ACC112 (cell line): ENCODE data around the gene B4GALNT4.
"Not testable (repeated sequence)": the region's sequence is repeated elsewhere in the genome, so short reads cannot be mapped to it uniquely, and the experiment has no call there.

ENCODE experiments used
- H2AFZ ChIP-seq: fragments of 200-600 bp; sonication (generic); one replicate; pipeline ENCODE4 v1.6.0; 2017; ENCODE audit warnings: antibody characterized with exemption, low read length; ENCODE audit not compliant: unreplicated experiment
- H3K27ac ChIP-seq: fragments of 200-600 bp; sonication (generic); 2 replicates; pipeline ENCODE4 v1.5.1; 2014; ENCODE audit warnings: low read depth, mild to moderate bottlenecking, antibody characterized with exemption, low read length, moderate library complexity
- H3K27me3 ChIP-seq: fragments of 200-600 bp; sonication (generic); 2 replicates; pipeline ENCODE4 v1.6.1; 2014; ENCODE audit warnings: mild to moderate bottlenecking, antibody characterized with exemption, low read length, moderate library complexity, mixed read lengths; ENCODE audit not compliant: insufficient read depth
- H3K36me3 ChIP-seq: fragments of 200-600 bp; sonication (generic); 2 replicates; pipeline ENCODE4 v1.6.1; 2016; ENCODE audit warnings: mild to moderate bottlenecking, antibody characterized with exemption, low read length, moderate library complexity, mixed read lengths; ENCODE audit not compliant: insufficient read depth
- H3K4me1 ChIP-seq: fragments of 200-600 bp; sonication (generic); one replicate; pipeline ENCODE4 v1.6.1; 2016; ENCODE audit warnings: low read length, mixed read lengths; ENCODE audit not compliant: insufficient read depth, unreplicated experiment, control insufficient read depth
- H3K4me3 ChIP-seq: fragments of 200-600 bp; sonication (generic); 2 replicates; pipeline ENCODE4 v1.5.1; 2014; ENCODE audit warnings: mild to moderate bottlenecking, low read depth, low read length
- H3K79me2 ChIP-seq: fragments of 200-600 bp; sonication (generic); one replicate; pipeline ENCODE4 v1.6.0; 2016; ENCODE audit warnings: low read length; ENCODE audit not compliant: control insufficient read depth, unreplicated experiment, insufficient read depth

Gene B4GALNT4

GRCh38 chr11:424232-424631 lies 54.9 kb downstream of the B4GALNT4 start:
- Histone ChIP-seq H3K79me2 (no peaks in the 10 kb centered on the region), H3K4me1 (no peaks in the 10 kb centered on the region), H3K27me3 (peaks cover 13% of the 10 kb centered on the region), H3K36me3 (no peaks in the 10 kb centered on the region), H3K27ac (no peak overlapping the region), H2AFZ (no peak overlapping the region), H3K4me3 (no peak overlapping the region)

GRCh38 chr11:424766-425165 lies 55.5 kb downstream of the B4GALNT4 start:
- H2AFZ ChIP-seq, H3K4me1 ChIP-seq, H3K79me2 ChIP-seq, H3K36me3 ChIP-seq, H3K27ac ChIP-seq, H3K4me3 ChIP-seq: not testable (repeated sequence)
- peaks cover 13% of the 10 kb centered on the region for H3K27me3 ChIP-seq

GRCh38 chr11:425301-425700 lies 56.0 kb downstream of the B4GALNT4 start:
- Histone ChIP-seq H3K36me3 (no peaks in the 10 kb centered on the region), H3K4me3 (no peak overlapping the region), H3K27me3 (peaks cover 13% of the 10 kb centered on the region), H3K27ac (no peak overlapping the region), H3K4me1 (no peaks in the 10 kb centered on the region), H2AFZ (no peak overlapping the region), H3K79me2 (no peaks in the 10 kb centered on the region)

- no peak overlapping the region for H2AFZ ChIP-seq
- H3K27me3 ChIP-seq = peaks cover 13% of the 10 kb centered on the region
- H3K79me2 ChIP-seq = no peaks in the 10 kb centered on the region
- no peaks in the 10 kb centered on the region for H3K36me3 ChIP-seq
- H3K4me1 ChIP-seq = no peaks in the 10 kb centered on the region
- H3K4me3 ChIP-seq = no peak overlapping the region
- no peak overlapping the region for H3K27ac ChIP-seq
These were observed 57.6 kb downstream of the B4GALNT4 start for GRCh38 chr11:426851-427250.

- Histone ChIP-seq H3K27ac (no peak overlapping the region), H3K36me3 (no peaks in the 10 kb centered on the region), H3K4me3 (no peak overlapping the region), H3K4me1 (no peaks in the 10 kb centered on the region), H3K79me2 (no peaks in the 10 kb centered on the region), H3K27me3 (peaks cover 13% of the 10 kb centered on the region), H2AFZ (no peak overlapping the region)
These were observed 59.0 kb downstream of the B4GALNT4 start for GRCh38 chr11:428295-428694.

- Histone ChIP-seq H3K36me3 (no peaks in the 10 kb centered on the region), H3K4me3 (no peak overlapping the region), H3K79me2 (no peaks in the 10 kb centered on the region), H3K4me1 (no peaks in the 10 kb centered on the region), H3K27me3 (peaks cover 8% of the 10 kb centered on the region), H2AFZ (no peak overlapping the region), H3K27ac (no peak overlapping the region)
These were observed 60.1 kb downstream of the B4GALNT4 start for GRCh38 chr11:429391-429790.

- no peaks in the 10 kb centered on the region for H3K79me2 ChIP-seq
- peaks cover 4% of the 10 kb centered on the region; the same call in 1 of the 2 replicates for H3K27me3 ChIP-seq
- H3K4me3 ChIP-seq = no peak overlapping the region
- no peaks in the 10 kb centered on the region for H3K4me1 ChIP-seq
- H3K27ac ChIP-seq = no peak overlapping the region
- no peak overlapping the region for H2AFZ ChIP-seq
- no peaks in the 10 kb centered on the region for H3K36me3 ChIP-seq
These were observed 60.7 kb downstream of the B4GALNT4 start for GRCh38 chr11:429931-430456.
